Measurements from ENCODE around the gene CPA1.

Gene CPA1

GRCh38 chr7:130409712-130410072, 29.4 kb downstream of the CPA1 start:
- no peak overlapping the region for H3K4me3 ChIP-seq (ENCODE audit: low read depth, low read length)
- no peaks in the 10 kb centered on the region for H3K9me3 ChIP-seq
- H3K4me1 ChIP-seq = peaks cover 4% of the 10 kb centered on the region; the same call in 1 of the 2 replicates
- no peak for TF ChIP-seq CTCF (IDR thresholded peaks at IDR 0.05; ENCODE audit: low read depth, low read length)
- no peaks in the 10 kb centered on the region for H3K27me3 ChIP-seq
- no peaks in the 10 kb centered on the region for H3K36me3 ChIP-seq
- DNase-seq = no peak

GRCh38 chr7:130410868-130411541, 30.7 kb downstream of the CPA1 start:
- H3K9me3 ChIP-seq = no peaks in the 10 kb centered on the region
- H3K27me3 ChIP-seq = no peaks in the 10 kb centered on the region
- DNase-seq = no peak
- no peak overlapping the region for H3K4me3 ChIP-seq (ENCODE audit: low read depth, low read length)
- no peaks in the 10 kb centered on the region for H3K36me3 ChIP-seq
- peaks cover 2% of the 10 kb centered on the region; the same call in 1 of the 2 replicates for H3K4me1 ChIP-seq
- no peak for TF ChIP-seq CTCF (IDR thresholded peaks at IDR 0.05; ENCODE audit: low read depth, low read length)

GRCh38 chr7:130413201-130413600, 32.9 kb downstream of the CPA1 start:
- H3K27me3 ChIP-seq = no peaks in the 10 kb centered on the region
- no peaks in the 10 kb centered on the region for H3K9me3 ChIP-seq
- peaks cover 2% of the 10 kb centered on the region; the same call in 1 of the 2 replicates for H3K4me1 ChIP-seq
- DNase-seq = no peak
- TF ChIP-seq CTCF (IDR thresholded peaks at IDR 0.05; ENCODE audit: low read depth, low read length) = no peak
- H3K36me3 ChIP-seq = no peaks in the 10 kb centered on the region
- no peak overlapping the region for H3K4me3 ChIP-seq (ENCODE audit: low read depth, low read length)

- no peaks in the 10 kb centered on the region; the same call in 1 of the 2 replicates for H3K4me1 ChIP-seq
- H3K27me3 ChIP-seq = no peaks in the 10 kb centered on the region
- no peak for TF ChIP-seq CTCF (IDR thresholded peaks at IDR 0.05; ENCODE audit: low read depth, low read length)
- no peaks in the 10 kb centered on the region for H3K9me3 ChIP-seq
- no peak overlapping the region for H3K4me3 ChIP-seq (ENCODE audit: low read depth, low read length)
- H3K36me3 ChIP-seq = no peaks in the 10 kb centered on the region
- DNase-seq = no peak
Observed at GRCh38 chr7:130415006-130415405, 34.7 kb downstream of the CPA1 start.

- Histone ChIP-seq H3K4me1 (peaks cover 11% of the 10 kb centered on the region), H3K4me3 (ENCODE audit: low read depth, low read length) (no peak overlapping the region), H3K9me3 (no peaks in the 10 kb centered on the region), H3K36me3 (no peaks in the 10 kb centered on the region), H3K27me3 (no peaks in the 10 kb centered on the region)
- DNase-seq = no peak
- TF ChIP-seq CTCF (IDR thresholded peaks at IDR 0.05; ENCODE audit: low read depth, low read length) = no peak
Observed at GRCh38 chr7:130417213-130417612, 36.9 kb downstream of the CPA1 start.

GRCh38 chr7:130418306-130418705, 38.0 kb downstream of the CPA1 start:
- Histone ChIP-seq H3K9me3 (no peaks in the 10 kb centered on the region), H3K4me1 (peaks cover 12% of the 10 kb centered on the region), H3K27me3 (no peaks in the 10 kb centered on the region), H3K4me3 (ENCODE audit: low read depth, low read length) (no peak overlapping the region), H3K36me3 (no peaks in the 10 kb centered on the region; the same call in 1 of the 2 replicates)
- no peak for TF ChIP-seq CTCF (IDR thresholded peaks at IDR 0.05; ENCODE audit: low read depth, low read length)
- no peak for DNase-seq
